H1 (cell line): Measurements from ENCODE around the gene RIMBP2. TPM values are rescaled to one million over a fixed set of nuclear protein-coding genes. Genes with fewer than 3 reads are reported as not detected.

Source experiments
- CTCF ChIA-PET: fragments of 300-600 bp; sonication (Branson Sonifier 250); formaldehyde crosslinking; loops from one replicate; lab custom pipeline; 2021; ENCODE audit not compliant: partially characterized antibody; lab: Charles Lee
- POLR2A ChIA-PET: fragments of 300-600 bp; sonication (Branson Sonifier 250); formaldehyde crosslinking; loops from one replicate; lab custom pipeline; 2021; ENCODE audit warnings: inconsistent platforms; ENCODE audit not compliant: partially characterized antibody; lab: Charles Lee
- DNase-seq, 2 experiments: peaks; one replicate each; pipeline versions ENCODE4 v3.0.0 to v3.0.0-alpha.2; 2010 to 2022; ENCODE audit warnings: low spot score in 2 of 2, low read depth in 1 of 2, mixed read lengths in 1 of 2
- FAIRE-seq: peaks from 2 replicates; lab custom pipeline; 2011; peaks lifted over from hg19 to GRCh38; lab: Jason Lieb, UNC
- H2AFZ ChIP-seq: 2 replicates; pipeline ENCODE4 v1.8.1; 2012; ENCODE audit warnings: low read length, inconsistent platforms
- H2AK5ac ChIP-seq: 2 replicates; pipeline ENCODE4 v1.6.1; 2013; ENCODE audit warnings: low read depth, low read length
- H2BK120ac ChIP-seq: replicated peaks from 2 replicates; pipeline ENCODE3; 2013; ENCODE audit warnings: low read depth, low read length, inconsistent platforms
- H2BK12ac ChIP-seq: 2 replicates; pipeline ENCODE4 v1.6.1; 2013; ENCODE audit warnings: low read depth, low read length
- H2BK15ac ChIP-seq: 2 replicates; pipeline ENCODE4 v1.6.1; 2013; ENCODE audit warnings: low read length
- H2BK20ac ChIP-seq: 2 replicates; pipeline ENCODE4 v1.6.1; 2013; ENCODE audit warnings: low read length
- H2BK5ac ChIP-seq: 2 replicates; pipeline ENCODE4 v1.6.1; 2013; ENCODE audit warnings: low read depth, low read length
- H3K14ac ChIP-seq: 2 replicates; pipeline ENCODE4 v1.6.1; 2013; ENCODE audit warnings: inconsistent platforms; ENCODE audit not compliant: insufficient read length
- H3K18ac ChIP-seq: 2 replicates; pipeline ENCODE4 v1.6.1; 2013; ENCODE audit warnings: low read length; ENCODE audit errors: extremely low read depth
- H3K23ac ChIP-seq: 2 replicates; pipeline ENCODE4 v1.6.1; 2013; ENCODE audit warnings: inconsistent platforms; ENCODE audit not compliant: insufficient read length
- H3K23me2 ChIP-seq: 2 replicates; pipeline ENCODE4 v1.6.1; 2013; ENCODE audit warnings: low read depth, low read length
- H3K27ac ChIP-seq: 2 replicates; pipeline ENCODE4 v1.6.1; 2011; ENCODE audit warnings: low read depth, low read length, inconsistent platforms
- H3K27me3 ChIP-seq, 4 experiments: replicated peaks in 1 of 4; 1 replicate in 1 of 4; 2 replicates in 3 of 4; pipeline versions ENCODE4 v1.6.1 to v1.8.1; 2011 to 2013; ENCODE audit warnings: low read length in 3 of 4, mild to moderate bottlenecking in 3 of 4, inconsistent platforms in 2 of 4, mixed read lengths in 2 of 4, moderate library complexity in 1 of 4; ENCODE audit not compliant: control insufficient read depth in 3 of 4, insufficient read depth in 3 of 4; ENCODE audit errors: extremely low read depth in 1 of 4
- H3K36me3 ChIP-seq, 4 experiments: 2 replicates each; pipeline versions ENCODE4 v1.6.1 to v1.8.1; 2011 to 2013; ENCODE audit warnings: mild to moderate bottlenecking in 4 of 4, low read length in 3 of 4, moderate library complexity in 2 of 4, control low read depth in 1 of 4, inconsistent platforms in 1 of 4; ENCODE audit not compliant: insufficient read depth in 4 of 4, control insufficient read depth in 2 of 4
- H3K4ac ChIP-seq: replicated peaks from 2 replicates; pipeline ENCODE3; 2013; ENCODE audit warnings: low read length, low read depth, mixed read lengths, inconsistent platforms; ENCODE audit not compliant: insufficient read length
- H3K4me1 ChIP-seq, 4 experiments: replicated peaks in 1 of 4; 1 replicate in 1 of 4; 2 replicates in 3 of 4; pipeline versions ENCODE4 v1.6.1 to v1.8.1; 2011 to 2013; ENCODE audit warnings: low read length in 3 of 4, inconsistent platforms in 2 of 4, mixed read lengths in 1 of 4; ENCODE audit not compliant: insufficient read depth in 4 of 4, control insufficient read depth in 3 of 4
- H3K4me2 ChIP-seq, 2 experiments: 2 replicates each; pipeline versions ENCODE4 v1.6.1 to v1.8.1; 2011 to 2013; ENCODE audit warnings: low read depth in 2 of 2, low read length in 2 of 2, control low read depth in 1 of 2, inconsistent platforms in 1 of 2, mild to moderate bottlenecking in 1 of 2; ENCODE audit not compliant: insufficient read depth in 1 of 2
- H3K4me3 ChIP-seq, 4 experiments: fragments of 200-600, 300-600 bp in 1 of 4; sonication (generic), shearing (Covaris generic), sonication (Bioruptor Twin) in 1 of 4; 2 replicates each; pipeline versions ENCODE4 v1.5.1 to v1.8.1; 2011 to 2016; ENCODE audit warnings: low read length in 4 of 4, low read depth in 3 of 4, control low read depth in 2 of 4, inconsistent platforms in 2 of 4, mild to moderate bottlenecking in 2 of 4, mixed read lengths in 1 of 4, moderate library complexity in 1 of 4; ENCODE audit not compliant: insufficient read depth in 2 of 4; ENCODE audit errors: extremely low read depth in 1 of 4
- H3K56ac ChIP-seq: replicated peaks from 2 replicates; pipeline ENCODE3; 2013; ENCODE audit warnings: low read depth, mild to moderate bottlenecking, mixed read lengths, low read length, inconsistent platforms; ENCODE audit not compliant: insufficient read length
- H3K79me1 ChIP-seq: 2 replicates; pipeline ENCODE4 v1.6.1; 2013; ENCODE audit warnings: low read depth, low read length, control low read depth
- H3K79me2 ChIP-seq, 2 experiments: 2 replicates each; pipeline versions ENCODE4 v1.6.1 to v1.8.1; 2012 to 2013; ENCODE audit warnings: low read length in 2 of 2, mild to moderate bottlenecking in 2 of 2, inconsistent platforms in 1 of 2; ENCODE audit not compliant: insufficient read depth in 2 of 2, control insufficient read depth in 1 of 2
- H3K9ac ChIP-seq, 4 experiments: replicated peaks in 1 of 4; 1 replicate in 1 of 4; 2 replicates in 3 of 4; pipeline versions ENCODE4 v1.6.1 to v1.8.1; 2011 to 2013; ENCODE audit warnings: low read depth in 3 of 4, low read length in 3 of 4, control low read depth in 2 of 4, mild to moderate bottlenecking in 2 of 4, moderate library complexity in 2 of 4, inconsistent platforms in 1 of 4; ENCODE audit errors: extremely low read depth in 1 of 4
- H3K9me3 ChIP-seq, 2 experiments: 2 replicates each; pipeline versions ENCODE4 v1.6.1 to v1.8.1; 2012 to 2013; ENCODE audit warnings: mild to moderate bottlenecking in 2 of 2, moderate library complexity in 2 of 2, control low read depth in 1 of 2, inconsistent platforms in 1 of 2, low read depth in 1 of 2, low read length in 1 of 2, mixed read lengths in 1 of 2; ENCODE audit not compliant: insufficient read depth in 2 of 2
- H4K20me1 ChIP-seq, 2 experiments: replicated peaks in 1 of 2; 2 replicates each; pipeline versions ENCODE3 to v1.8.1; 2011 to 2013; ENCODE audit warnings: inconsistent platforms in 2 of 2, low read length in 2 of 2, mild to moderate bottlenecking in 1 of 2; ENCODE audit not compliant: insufficient read depth in 2 of 2, control insufficient read depth in 1 of 2
- H4K5ac ChIP-seq: 2 replicates; pipeline ENCODE4 v1.6.1; 2013; ENCODE audit warnings: low read length, low read depth, mixed read lengths, inconsistent platforms; ENCODE audit not compliant: insufficient read length
- H4K8ac ChIP-seq: 2 replicates; pipeline ENCODE4 v1.8.0; 2013; ENCODE audit warnings: mild to moderate bottlenecking, moderate library complexity, low read length, inconsistent platforms; ENCODE audit not compliant: insufficient read depth; ENCODE audit errors: extremely low read depth
- H4K91ac ChIP-seq: replicated peaks from 2 replicates; pipeline ENCODE3; 2013; ENCODE audit warnings: low read length, mixed read lengths, inconsistent platforms; ENCODE audit not compliant: insufficient read length
- CBX5 ChIP-seq: fragments of 300-800, 300-1000 bp; sonication (generic); IDR thresholded peaks from 2 replicates; pipeline ENCODE4 v1.7.1; 2016; ENCODE audit warnings: antibody characterized with exemption, low read length, low read depth
- TEAD4 ChIP-seq: IDR thresholded peaks from 2 replicates; pipeline ENCODE4 v1.6.1; 2012; ENCODE audit warnings: low read depth, low read length, inconsistent platforms, mixed read lengths
- WGBS, 2 experiments: shearing (Covaris generic) in 1 of 2; methylation state at CpG; one replicate each; pipeline versions ENCODE4 v1.1.6 to v1.1.7; 2013 to 2015; ENCODE audit warnings: low lambda C conversion rate in 2 of 2, mixed read lengths in 2 of 2, inconsistent platforms in 1 of 2, low coverage in 1 of 2, missing lambda C conversion rate in 1 of 2; ENCODE audit not compliant: insufficient replicate concordance in 2 of 2, insufficient coverage in 1 of 2, insufficient read length in 1 of 2; ENCODE audit errors: extremely low coverage in 1 of 2, missing lambda C conversion rate in 1 of 2; 5-methylcytosine and 5-hydroxymethylcytosine counted together
- polyA plus RNA-seq, 7 experiments: library from polyadenylated mRNA; depleted of rRNA in 3 of 7; stranded (reverse) in 5 of 7; unstranded in 2 of 7; fragments of >200 nt in 5 of 7; fragments of 200-250 nt in 2 of 7; gene quantifications; 1 replicate in 5 of 7; 2 replicates in 1 of 7; 4 replicates in 1 of 7; pipeline versions ENCODE4 v1.2.1 to v1.2.3, GENCODE V29; 2011 to 2013; ENCODE audit warnings: missing spikeins in 2 of 7, mixed read lengths in 2 of 7
- total RNA-seq: library from RNA; stranded (reverse); fragmentation: NEBNext Ultra II Directional; extraction: Animal tissue kit (Norgen Biotek cat#: 25700); gene quantifications from 2 replicates; pipeline ENCODE4 v1.2.1, GENCODE V29; 2021
- TF ChIP-seq, protein P1 (sequence below): IDR thresholded peaks from 2 replicates; pipeline ENCODE4 v1.6.1; 2011; ENCODE audit warnings: low read length, improper control_type of control experiment

The RIMBP2 gene
- total and polyA plus RNA-seq, 2 of the 8 experiments (the other 6 are each of a cell fraction or from before 2014, with no cell fraction given): 0.18 to 0.65 TPM

DNA sequence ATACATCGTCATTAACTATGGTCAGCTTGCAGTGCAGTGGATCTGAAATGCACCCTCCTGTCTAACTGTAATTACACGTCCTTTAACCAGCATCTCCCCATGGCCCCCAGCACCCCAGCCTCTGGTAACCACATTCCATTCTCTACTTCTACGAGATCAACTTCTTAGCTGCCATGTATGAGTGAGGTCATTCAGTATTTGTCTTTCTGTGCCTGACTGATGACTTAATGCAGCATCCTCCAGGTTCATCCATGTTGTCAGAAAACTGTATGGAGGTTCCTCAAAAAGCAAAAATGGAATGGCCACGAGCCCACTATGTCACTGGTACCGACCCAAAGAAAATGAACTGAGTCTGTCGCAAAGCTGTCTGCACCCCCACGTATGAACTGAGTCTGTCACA is 107.3 kb downstream of the RIMBP2 start:
- no peak overlapping the region for H3K4me2 ChIP-seq
- no peak overlapping the region for H3K23ac ChIP-seq
- no peak overlapping the region for H3K27ac ChIP-seq
- no peak overlapping the region for H4K8ac ChIP-seq
- no peaks in the 10 kb centered on the region for H3K23me2 ChIP-seq
- H3K9ac ChIP-seq: no peak overlapping the region
- POLR2A ChIA-PET: no interaction called here
- no peak overlapping the region for H2BK5ac ChIP-seq
- no peaks in the 10 kb centered on the region for H3K27me3 ChIP-seq
- H2BK15ac ChIP-seq: no peak overlapping the region
- H4K91ac ChIP-seq: no peak overlapping the region
- H3K4me3 ChIP-seq: no peak overlapping the region
- H3K79me1 ChIP-seq: no peaks in the 10 kb centered on the region
- no peak overlapping the region for H2BK20ac ChIP-seq
- no peak overlapping the region for H3K14ac ChIP-seq
- no peak overlapping the region for H2BK12ac ChIP-seq
- FAIRE-seq: no peak
- no peaks in the 10 kb centered on the region; a peak in 2 of 7 replicates for H3K4me1 ChIP-seq
- 86% methylated on average over 7 of the region's 7 CpGs; no CpG with 5 or more reads in 1 of the 2 experiments for WGBS, 2 experiments
- H3K18ac ChIP-seq: no peak overlapping the region
- no peaks in the 10 kb centered on the region for H3K9me3 ChIP-seq
- H3K4ac ChIP-seq: no peak overlapping the region
- H3K56ac ChIP-seq: no peak overlapping the region
- CTCF ChIA-PET: no interaction called here
- H3K79me2 ChIP-seq: no peaks in the 10 kb centered on the region
- no peak for DNase-seq
- H2AFZ ChIP-seq: no peak overlapping the region
- no peak overlapping the region for H2BK120ac ChIP-seq
- H3K36me3 ChIP-seq: no peaks in the 10 kb centered on the region
- no peak overlapping the region for H2AK5ac ChIP-seq
- H4K20me1 ChIP-seq: no peaks in the 10 kb centered on the region
- no peak overlapping the region for H4K5ac ChIP-seq
- TF ChIP-seq, protein P1, sequence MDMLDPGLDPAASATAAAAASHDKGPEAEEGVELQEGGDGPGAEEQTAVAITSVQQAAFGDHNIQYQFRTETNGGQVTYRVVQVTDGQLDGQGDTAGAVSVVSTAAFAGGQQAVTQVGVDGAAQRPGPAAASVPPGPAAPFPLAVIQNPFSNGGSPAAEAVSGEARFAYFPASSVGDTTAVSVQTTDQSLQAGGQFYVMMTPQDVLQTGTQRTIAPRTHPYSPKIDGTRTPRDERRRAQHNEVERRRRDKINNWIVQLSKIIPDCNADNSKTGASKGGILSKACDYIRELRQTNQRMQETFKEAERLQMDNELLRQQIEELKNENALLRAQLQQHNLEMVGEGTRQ: no peak
- TF ChIP-seq TEAD4 (no peak), CBX5 (no peak)
